HepG2 (cell line): ENCODE data around the gene CBLN3. TPM values are rescaled to one million over a fixed set of nuclear protein-coding genes. Genes with fewer than 3 reads are reported as not detected.

Source experiments
- ARID3A ChIP-seq: IDR thresholded peaks from 2 replicates; pipeline ENCODE4 v1.6.1; 2012; ENCODE audit warnings: low read depth, low read length, improper control_type of control experiment
- GTF3A ChIP-seq: sonication (generic); formaldehyde crosslinking; conservative IDR thresholded peaks from 2 replicates; pipeline ENCODE4 v1.4.0; 2020; ENCODE audit warnings: mild to moderate bottlenecking, missing genetic modification reagents
- GZF1 ChIP-seq: sonication (generic); formaldehyde crosslinking; IDR thresholded peaks from 2 replicates; pipeline ENCODE4 v1.5.1; 2020; ENCODE audit warnings: mild to moderate bottlenecking, missing genetic modification reagents
- HMG20B ChIP-seq: conservative IDR thresholded peaks from 2 replicates; pipeline ENCODE4 v1.6.1; 2016; ENCODE audit warnings: missing genetic modification reagents, missing compliant biosample characterization
- MTA3 ChIP-seq: sonication (generic); formaldehyde crosslinking; IDR thresholded peaks from 2 replicates; pipeline ENCODE4 v1.4.0; 2020; ENCODE audit warnings: missing genetic modification reagents
- NRL ChIP-seq: sonication (generic); formaldehyde crosslinking; IDR thresholded peaks from 2 replicates; pipeline ENCODE4 v1.5.0; 2020; ENCODE audit warnings: missing genetic modification reagents, mild to moderate bottlenecking, moderate library complexity, borderline replicate concordance
- RARG ChIP-seq: sonication (generic); formaldehyde crosslinking; IDR thresholded peaks from 2 replicates; pipeline ENCODE4 v1.4.0; 2020; ENCODE audit warnings: low read depth, mild to moderate bottlenecking, missing genetic modification reagents
- ZBTB21 ChIP-seq: sonication (generic); formaldehyde crosslinking; IDR thresholded peaks from 2 replicates; pipeline ENCODE4 v1.4.0; 2020; ENCODE audit warnings: missing genetic modification reagents
- ZBTB44 ChIP-seq: sonication (generic); formaldehyde crosslinking; IDR thresholded peaks from 2 replicates; pipeline ENCODE4 v1.4.0; 2020; ENCODE audit warnings: missing genetic modification reagents
- ZNF18 ChIP-seq: sonication (generic); formaldehyde crosslinking; IDR thresholded peaks from 2 replicates; pipeline ENCODE4 v1.8.0; 2022; ENCODE audit warnings: mild to moderate bottlenecking, missing genetic modification reagents; ENCODE audit not compliant: insufficient replicate concordance
- ZNF329 ChIP-seq: sonication (generic); formaldehyde crosslinking; IDR thresholded peaks from 2 replicates; pipeline ENCODE4 v1.9.0; 2021; ENCODE audit warnings: low read depth, mild to moderate bottlenecking, missing genetic modification reagents
- ZNF780A ChIP-seq: sonication (generic); formaldehyde crosslinking; IDR thresholded peaks from 2 replicates; pipeline ENCODE4 v1.8.0; 2022; ENCODE audit warnings: mild to moderate bottlenecking, missing genetic modification reagents, moderate library complexity
- polyA plus RNA-seq, 8 experiments: library from polyadenylated mRNA; depleted of rRNA in 3 of 8; stranded (reverse) in 7 of 8; unstranded in 1 of 8; fragments of >200 nt; fragmentation: Illumina TruSeq in 4 of 8; extraction: Trizol in 4 of 8; gene quantifications; 2 replicates each; pipeline versions ENCODE4 v1.2.1 to v1.2.3, GENCODE V29; 2011 to 2016; ENCODE audit warnings: low read depth in 4 of 8, missing spikeins in 1 of 8, mixed read lengths in 1 of 8; ENCODE audit not compliant: insufficient read depth in 1 of 8
- total RNA-seq, 5 experiments: library from RNA; depleted of rRNA; stranded (reverse); fragments of >200 nt; fragmentation: Illumina TruSeq; extraction: Trizol; gene quantifications; 2 replicates each; pipeline ENCODE4 v1.2.3, GENCODE V29; 2016; ENCODE audit warnings: low read depth in 1 of 5
- TF ChIP-seq, protein P1 (sequence below): fragments of 450-650 bp; IDR thresholded peaks from 2 replicates; pipeline ENCODE4 v1.6.1; 2017; ENCODE audit warnings: mild to moderate bottlenecking
- TF ChIP-seq, protein P2 (sequence below): sonication (generic); formaldehyde crosslinking; IDR thresholded peaks from 2 replicates; pipeline ENCODE4 v1.4.0; 2020; ENCODE audit warnings: missing genetic modification reagents, low read depth, mild to moderate bottlenecking, borderline replicate concordance
- TF ChIP-seq, protein P3 (sequence below): sonication (generic); formaldehyde crosslinking; IDR thresholded peaks from 2 replicates; pipeline ENCODE4 v1.8.1; 2023; ENCODE audit warnings: mild to moderate bottlenecking, missing genetic modification reagents
- TF ChIP-seq, protein P4 (sequence below): IDR thresholded peaks from 2 replicates; pipeline ENCODE4 v1.6.1; 2016; ENCODE audit warnings: missing compliant biosample characterization, missing genetic modification reagents, borderline replicate concordance

Gene CBLN3
- total and polyA plus RNA-seq, 2 of the 13 experiments (the other 11 are each of a cell fraction or from before 2014, with no cell fraction given) = 0.66 to 0.98 TPM

DNA sequence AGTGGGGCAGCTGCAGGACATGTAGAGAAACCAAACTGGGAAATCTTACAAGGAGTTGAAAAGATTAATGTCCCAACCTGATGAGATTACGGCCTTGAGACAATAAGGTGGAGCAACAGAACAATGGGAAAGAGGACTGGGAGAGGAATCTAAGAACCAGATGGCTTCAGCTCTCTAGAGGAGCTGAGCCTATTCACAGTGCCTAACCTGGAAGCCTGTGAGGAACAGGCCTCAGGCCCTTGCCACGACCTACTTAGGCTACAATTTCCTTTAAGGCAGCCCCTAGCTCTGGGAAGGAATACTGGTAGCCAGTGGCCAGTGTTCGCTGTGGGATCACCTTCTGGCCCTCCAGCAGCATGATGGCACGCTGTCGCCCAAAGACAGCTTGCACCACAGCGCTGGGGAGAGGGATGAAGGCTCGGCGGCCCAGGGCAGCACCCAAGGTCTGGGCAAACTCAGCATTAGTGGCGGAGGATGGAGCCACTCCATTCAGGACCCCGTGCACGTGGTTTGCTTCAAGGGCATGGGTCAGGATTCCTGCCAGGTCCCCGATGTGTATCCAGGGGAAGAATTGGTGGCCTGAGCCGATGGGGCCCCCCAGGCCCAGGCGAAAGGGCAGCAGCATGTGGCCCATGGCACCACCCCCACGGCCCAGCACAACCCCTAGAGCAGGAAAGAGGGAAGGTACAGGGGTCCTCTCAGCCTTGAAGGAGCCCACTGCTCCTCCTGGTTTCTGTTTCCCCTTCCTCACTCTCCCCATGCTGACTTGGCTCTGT is 10.6 kb upstream of the CBLN3 start (continued):
- TF ChIP-seq, protein P1, sequence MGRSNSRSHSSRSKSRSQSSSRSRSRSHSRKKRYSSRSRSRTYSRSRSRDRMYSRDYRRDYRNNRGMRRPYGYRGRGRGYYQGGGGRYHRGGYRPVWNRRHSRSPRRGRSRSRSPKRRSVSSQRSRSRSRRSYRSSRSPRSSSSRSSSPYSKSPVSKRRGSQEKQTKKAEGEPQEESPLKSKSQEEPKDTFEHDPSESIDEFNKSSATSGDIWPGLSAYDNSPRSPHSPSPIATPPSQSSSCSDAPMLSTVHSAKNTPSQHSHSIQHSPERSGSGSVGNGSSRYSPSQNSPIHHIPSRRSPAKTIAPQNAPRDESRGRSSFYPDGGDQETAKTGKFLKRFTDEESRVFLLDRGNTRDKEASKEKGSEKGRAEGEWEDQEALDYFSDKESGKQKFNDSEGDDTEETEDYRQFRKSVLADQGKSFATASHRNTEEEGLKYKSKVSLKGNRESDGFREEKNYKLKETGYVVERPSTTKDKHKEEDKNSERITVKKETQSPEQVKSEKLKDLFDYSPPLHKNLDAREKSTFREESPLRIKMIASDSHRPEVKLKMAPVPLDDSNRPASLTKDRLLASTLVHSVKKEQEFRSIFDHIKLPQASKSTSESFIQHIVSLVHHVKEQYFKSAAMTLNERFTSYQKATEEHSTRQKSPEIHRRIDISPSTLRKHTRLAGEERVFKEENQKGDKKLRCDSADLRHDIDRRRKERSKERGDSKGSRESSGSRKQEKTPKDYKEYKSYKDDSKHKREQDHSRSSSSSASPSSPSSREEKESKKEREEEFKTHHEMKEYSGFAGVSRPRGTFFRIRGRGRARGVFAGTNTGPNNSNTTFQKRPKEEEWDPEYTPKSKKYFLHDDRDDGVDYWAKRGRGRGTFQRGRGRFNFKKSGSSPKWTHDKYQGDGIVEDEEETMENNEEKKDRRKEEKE = no peak
- TF ChIP-seq ARID3A (no peak), ZNF780A (CRISPR knock-in tag) (no peak), HMG20B (no peak), ZBTB44 (CRISPR knock-in tag) (no peak), ZNF329 (no peak), GTF3A (CRISPR knock-in tag) (no peak), ZBTB21 (CRISPR knock-in tag) (no peak), NRL (CRISPR knock-in tag) (peak; percentile 13; the same call in 1 of the 2 replicates), ZNF18 (no peak), MTA3 (CRISPR knock-in tag) (no peak), RARG (CRISPR knock-in tag) (no peak), GZF1 (CRISPR knock-in tag) (no peak)
- TF ChIP-seq, protein P2, sequence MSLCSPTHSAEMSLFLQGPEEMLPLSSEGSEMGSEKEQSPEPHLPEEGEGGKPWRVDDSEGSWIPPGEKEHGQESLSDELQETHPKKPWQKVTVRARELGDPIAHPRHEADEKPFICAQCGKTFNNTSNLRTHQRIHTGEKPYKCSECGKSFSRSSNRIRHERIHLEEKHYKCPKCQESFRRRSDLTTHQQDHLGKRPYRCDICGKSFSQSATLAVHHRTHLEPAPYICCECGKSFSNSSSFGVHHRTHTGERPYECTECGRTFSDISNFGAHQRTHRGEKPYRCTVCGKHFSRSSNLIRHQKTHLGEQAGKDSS = no peak; the same call in 1 of the 2 replicates
- TF ChIP-seq, protein P3, sequence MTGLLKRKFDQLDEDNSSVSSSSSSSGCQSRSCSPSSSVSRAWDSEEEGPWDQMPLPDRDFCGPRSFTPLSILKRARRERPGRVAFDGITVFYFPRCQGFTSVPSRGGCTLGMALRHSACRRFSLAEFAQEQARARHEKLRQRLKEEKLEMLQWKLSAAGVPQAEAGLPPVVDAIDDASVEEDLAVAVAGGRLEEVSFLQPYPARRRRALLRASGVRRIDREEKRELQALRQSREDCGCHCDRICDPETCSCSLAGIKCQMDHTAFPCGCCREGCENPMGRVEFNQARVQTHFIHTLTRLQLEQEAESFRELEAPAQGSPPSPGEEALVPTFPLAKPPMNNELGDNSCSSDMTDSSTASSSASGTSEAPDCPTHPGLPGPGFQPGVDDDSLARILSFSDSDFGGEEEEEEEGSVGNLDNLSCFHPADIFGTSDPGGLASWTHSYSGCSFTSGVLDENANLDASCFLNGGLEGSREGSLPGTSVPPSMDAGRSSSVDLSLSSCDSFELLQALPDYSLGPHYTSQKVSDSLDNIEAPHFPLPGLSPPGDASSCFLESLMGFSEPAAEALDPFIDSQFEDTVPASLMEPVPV = 0 out of 2 replicates have a peak, but pooled peaks have one; percentile 32
- TF ChIP-seq, protein P4, sequence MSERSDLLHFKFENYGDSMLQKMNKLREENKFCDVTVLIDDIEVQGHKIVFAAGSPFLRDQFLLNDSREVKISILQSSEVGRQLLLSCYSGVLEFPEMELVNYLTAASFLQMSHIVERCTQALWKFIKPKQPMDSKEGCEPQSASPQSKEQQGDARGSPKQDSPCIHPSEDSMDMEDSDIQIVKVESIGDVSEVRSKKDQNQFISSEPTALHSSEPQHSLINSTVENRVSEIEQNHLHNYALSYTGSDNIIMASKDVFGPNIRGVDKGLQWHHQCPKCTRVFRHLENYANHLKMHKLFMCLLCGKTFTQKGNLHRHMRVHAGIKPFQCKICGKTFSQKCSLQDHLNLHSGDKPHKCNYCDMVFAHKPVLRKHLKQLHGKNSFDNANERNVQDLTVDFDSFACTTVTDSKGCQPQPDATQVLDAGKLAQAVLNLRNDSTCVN (CRISPR knock-in tag) = no peak
